B cell (primary cell): ENCODE data around the gene HOXB9.

Experiments used
- EZH2 ChIP-seq: IDR thresholded peaks from 2 replicates; pipeline ENCODE4 v1.6.1; 2012; ENCODE audit warnings: borderline replicate concordance, low read depth, mild to moderate bottlenecking, moderate library complexity, low read length; ENCODE audit not compliant: insufficient read depth, poor library complexity, severe bottlenecking
- TF ChIP-seq, protein P1 (sequence below): fragments of 200-600 bp; IDR thresholded peaks from one replicate; pipeline ENCODE4 v1.8.0; 2022; ENCODE audit warnings: antibody characterized with exemption, mild to moderate bottlenecking

- TF ChIP-seq, protein P1, sequence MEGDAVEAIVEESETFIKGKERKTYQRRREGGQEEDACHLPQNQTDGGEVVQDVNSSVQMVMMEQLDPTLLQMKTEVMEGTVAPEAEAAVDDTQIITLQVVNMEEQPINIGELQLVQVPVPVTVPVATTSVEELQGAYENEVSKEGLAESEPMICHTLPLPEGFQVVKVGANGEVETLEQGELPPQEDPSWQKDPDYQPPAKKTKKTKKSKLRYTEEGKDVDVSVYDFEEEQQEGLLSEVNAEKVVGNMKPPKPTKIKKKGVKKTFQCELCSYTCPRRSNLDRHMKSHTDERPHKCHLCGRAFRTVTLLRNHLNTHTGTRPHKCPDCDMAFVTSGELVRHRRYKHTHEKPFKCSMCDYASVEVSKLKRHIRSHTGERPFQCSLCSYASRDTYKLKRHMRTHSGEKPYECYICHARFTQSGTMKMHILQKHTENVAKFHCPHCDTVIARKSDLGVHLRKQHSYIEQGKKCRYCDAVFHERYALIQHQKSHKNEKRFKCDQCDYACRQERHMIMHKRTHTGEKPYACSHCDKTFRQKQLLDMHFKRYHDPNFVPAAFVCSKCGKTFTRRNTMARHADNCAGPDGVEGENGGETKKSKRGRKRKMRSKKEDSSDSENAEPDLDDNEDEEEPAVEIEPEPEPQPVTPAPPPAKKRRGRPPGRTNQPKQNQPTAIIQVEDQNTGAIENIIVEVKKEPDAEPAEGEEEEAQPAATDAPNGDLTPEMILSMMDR = no peak
- TF ChIP-seq EZH2 = no peak
Observed at GRCh38 chr17:48612456-48612853, 13.7 kb downstream of the HOXB9 start.
